Measurements from ENCODE around the gene RYR3. TPM values are rescaled to one million over a fixed set of nuclear protein-coding genes. Genes with fewer than 3 reads are reported as not detected.
A peak's percentile ranks its signal among the peaks of the same experiment; 100 is the strongest.

The RYR3 gene
- total RNA-seq, 1 donor from 2014 or later, result 2.2 TPM

- no peak for TF ChIP-seq CTCF (conservative IDR thresholded peaks at IDR 0.05)
- Mint-ChIP-seq H3K36me3 (no peaks in the 10 kb centered on the region), H3K27me3 (no peaks in the 10 kb centered on the region)
These were observed 307.6 kb downstream of the RYR3 start for GRCh38 chr15:33618350-33618749.

GRCh38 chr15:33621141-33621540 is 310.4 kb downstream of the RYR3 start:
- Mint-ChIP-seq H3K4me3 (no peak overlapping the region), H3K27ac (no peak overlapping the region), H3K4me1 (ENCODE audit: unreplicated experiment) (no peaks in the 10 kb centered on the region), H3K27me3 (peaks cover 3% of the 10 kb centered on the region), H3K9me3 (no peaks in the 10 kb centered on the region), H3K36me3 (peaks cover 3% of the 10 kb centered on the region)
- DNase-seq (ENCODE audit: extremely low spot score, unreplicated experiment), result no peak
- TF ChIP-seq CTCF (conservative IDR thresholded peaks at IDR 0.05), result no peak

More at GRCh38 chr15:33618350-33618749, 307.6 kb downstream of the RYR3 start:
- H3K4me3 Mint-ChIP-seq, result no peak overlapping the region
- DNase-seq (ENCODE audit: extremely low spot score, unreplicated experiment), result no peak
- H3K9me3 Mint-ChIP-seq, result no peaks in the 10 kb centered on the region
- no peak overlapping the region for H3K27ac Mint-ChIP-seq
- no peaks in the 10 kb centered on the region for H3K4me1 Mint-ChIP-seq (ENCODE audit: unreplicated experiment)

- Mint-ChIP-seq H3K9me3 (no peaks in the 10 kb centered on the region), H3K4me3 (no peak overlapping the region), H3K27ac (no peak overlapping the region), H3K36me3 (peaks cover 3% of the 10 kb centered on the region), H3K27me3 (peaks cover 11% of the 10 kb centered on the region), H3K4me1 (ENCODE audit: unreplicated experiment) (no peaks in the 10 kb centered on the region)
- peak; percentile 30 for TF ChIP-seq CTCF (conservative IDR thresholded peaks at IDR 0.05)
- no peak for DNase-seq (ENCODE audit: extremely low spot score, unreplicated experiment)
These were observed 312.2 kb downstream of the RYR3 start for GRCh38 chr15:33623010-33623409.

- Mint-ChIP-seq H3K9me3 (no peaks in the 10 kb centered on the region), H3K4me3 (no peak overlapping the region), H3K27me3 (peaks cover 17% of the 10 kb centered on the region), H3K4me1 (ENCODE audit: unreplicated experiment) (no peaks in the 10 kb centered on the region), H3K36me3 (peaks cover 3% of the 10 kb centered on the region), H3K27ac (no peak overlapping the region)
- no peak for TF ChIP-seq CTCF (conservative IDR thresholded peaks at IDR 0.05)
- no peak for DNase-seq (ENCODE audit: extremely low spot score, unreplicated experiment)
These were observed 313.7 kb downstream of the RYR3 start for GRCh38 chr15:33624439-33624838.

- DNase-seq (ENCODE audit: extremely low spot score, unreplicated experiment), result no peak
- TF ChIP-seq CTCF (conservative IDR thresholded peaks at IDR 0.05), result no peak
- Mint-ChIP-seq H3K4me3 (no peak overlapping the region), H3K9me3 (no peaks in the 10 kb centered on the region), H3K27me3 (peaks cover 25% of the 10 kb centered on the region), H3K36me3 (peaks cover 3% of the 10 kb centered on the region), H3K4me1 (ENCODE audit: unreplicated experiment) (no peaks in the 10 kb centered on the region), H3K27ac (no peak overlapping the region)
These were observed 318.9 kb downstream of the RYR3 start for GRCh38 chr15:33629647-33630046.

- peaks cover 13% of the 10 kb centered on the region for H3K27me3 Mint-ChIP-seq
- no peak overlapping the region for H3K27ac Mint-ChIP-seq
- no peaks in the 10 kb centered on the region for H3K9me3 Mint-ChIP-seq
- DNase-seq (ENCODE audit: extremely low spot score, unreplicated experiment), result no peak
- H3K4me3 Mint-ChIP-seq, result no peak overlapping the region
- no peak for TF ChIP-seq CTCF (conservative IDR thresholded peaks at IDR 0.05)
- H3K4me1 Mint-ChIP-seq (ENCODE audit: unreplicated experiment), result no peaks in the 10 kb centered on the region
- H3K36me3 Mint-ChIP-seq, result no peaks in the 10 kb centered on the region
These were observed 325.5 kb downstream of the RYR3 start for GRCh38 chr15:33636234-33636633.

Measured in type B pancreatic cell (in vitro differentiated cells).